SW480 (cell line): ENCODE measurements around the gene COA6.
"Not testable (repeated sequence)": the region's sequence is repeated elsewhere in the genome, so short reads cannot be mapped to it uniquely, and the experiment has no call there.

ENCODE experiments used
- DNase-seq: peaks from one replicate; pipeline ENCODE4 v3.0.0-alpha.2; 2016; ENCODE audit warnings: low spot score

Gene COA6

GRCh38 chr1:234369784-234370183, 3.5 kb upstream of the COA6 start:
- DNase-seq = no peak

- no peak for DNase-seq
Observed at GRCh38 chr1:234371414-234371813, 1.8 kb upstream of the COA6 start.

GRCh38 chr1:234372011-234372757, 1.1 kb upstream of the COA6 start:
- no peak for DNase-seq

- no peak for DNase-seq
Observed at GRCh38 chr1:234373959-234374254, 651 bp downstream of the COA6 start.

- DNase-seq = no peak
Observed at GRCh38 chr1:234375672-234376071, 2.4 kb downstream of the COA6 start.

GRCh38 chr1:234379591-234380109, 6.4 kb downstream of the COA6 start:
- not testable (repeated sequence) for DNase-seq

- DNase-seq = no peak
Observed at GRCh38 chr1:234381699-234382555, 8.7 kb downstream of the COA6 start.

GRCh38 chr1:234386122-234386521, 12.9 kb downstream of the COA6 start:
- DNase-seq = no peak

GRCh38 chr1:234388094-234388493, 14.8 kb downstream of the COA6 start:
- DNase-seq = no peak

- DNase-seq = no peak
Observed at GRCh38 chr1:234393190-234393589, 19.9 kb downstream of the COA6 start.

GRCh38 chr1:234395297-234395696, 22.0 kb downstream of the COA6 start:
- no peak for DNase-seq

GRCh38 chr1:234396092-234396491, 22.8 kb downstream of the COA6 start:
- DNase-seq = no peak

- DNase-seq = no peak
Observed at GRCh38 chr1:234396871-234397270, 23.6 kb downstream of the COA6 start.

GRCh38 chr1:234397732-234398131, 24.5 kb downstream of the COA6 start:
- no peak for DNase-seq

- DNase-seq = no peak
Observed at GRCh38 chr1:234398849-234399381, 25.7 kb downstream of the COA6 start.

GRCh38 chr1:234399515-234399914, 26.3 kb downstream of the COA6 start:
- DNase-seq = not testable (repeated sequence)

GRCh38 chr1:234400773-234401172, 27.5 kb downstream of the COA6 start:
- no peak for DNase-seq

GRCh38 chr1:234401658-234402057, 28.4 kb downstream of the COA6 start:
- DNase-seq = no peak

- DNase-seq = no peak
Observed at GRCh38 chr1:234402939-234403338, 29.7 kb downstream of the COA6 start.

GRCh38 chr1:234405676-234406075, 32.4 kb downstream of the COA6 start:
- DNase-seq = no peak

- no peak for DNase-seq
Observed at GRCh38 chr1:234406871-234407270, 33.6 kb downstream of the COA6 start.

- no peak for DNase-seq
Observed at GRCh38 chr1:234408757-234409156, 35.5 kb downstream of the COA6 start.

- DNase-seq = no peak
Observed at GRCh38 chr1:234409328-234409727, 36.1 kb downstream of the COA6 start.
